Measurements from ENCODE around the gene PATE1. TPM values are rescaled to one million over a fixed set of nuclear protein-coding genes. Genes with fewer than 3 reads are reported as not detected.
A peak's percentile ranks its signal among the peaks of the same experiment; 100 is the strongest.
"Not testable (repeated sequence)": the region's sequence is repeated elsewhere in the genome, so short reads cannot be mapped to it uniquely, and the experiment has no call there.

Gene PATE1, protein sequence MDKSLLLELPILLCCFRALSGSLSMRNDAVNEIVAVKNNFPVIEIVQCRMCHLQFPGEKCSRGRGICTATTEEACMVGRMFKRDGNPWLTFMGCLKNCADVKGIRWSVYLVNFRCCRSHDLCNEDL
- polyA plus RNA-seq (ENCODE audit: low read depth in 6 of 6) = not detected

GRCh38 chr11:125745979-125746378 is at the start of gene PATE1:
Gene PATE1 (plus strand): TSS chr11:125746279. CDS start chr11:125746305, 26 bp downstream.
- Mint-ChIP-seq H3K27ac (no peak within 1 kb of the TSS), H3K36me3 (no peaks in the 10 kb centered on the region), H3K9me3 (no peaks in the 10 kb centered on the region), H3K4me3 (no peak within 1 kb of the TSS), H3K27me3 (peaks cover 5 to 13% (median 9%) of the 10 kb centered on the region in 3 donors), H3K4me1 (no peaks in the 10 kb centered on the region)
- no peak for ATAC-seq (ENCODE audit: low read depth in 2 of 2)
- DNase-seq = no peak

DNA sequence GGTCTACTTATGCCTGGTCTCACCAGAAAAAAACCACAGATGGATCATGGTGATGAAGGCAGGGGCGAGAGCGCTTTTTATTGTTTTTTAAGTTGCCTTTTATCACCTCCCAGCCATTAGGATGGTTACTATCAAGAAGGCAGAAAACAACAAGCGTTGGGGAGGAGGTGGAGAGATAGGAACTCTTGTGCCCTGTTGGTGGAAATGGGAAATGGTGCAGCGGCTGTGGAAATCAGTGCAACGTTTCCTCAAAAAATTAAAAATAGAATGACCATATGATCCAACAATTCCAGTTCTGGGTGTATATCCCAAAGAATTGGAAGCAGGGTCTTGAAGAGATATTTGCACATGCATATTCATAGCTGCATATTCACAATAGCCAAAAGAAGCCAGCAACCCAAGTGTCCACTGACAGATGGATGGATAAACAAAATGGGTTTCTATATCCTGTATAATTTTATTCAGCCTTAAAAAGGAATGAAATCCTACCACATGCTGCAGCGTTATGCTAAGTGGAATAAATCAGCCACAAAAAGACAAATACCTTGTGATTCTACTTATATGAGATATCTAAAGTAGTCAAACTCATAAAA is 45.0 kb upstream of the PATE1 start:
- Mint-ChIP-seq H3K9me3 (peaks cover 0 to 4% (median under 1%) of the 10 kb centered on the region in 7 donors), H3K4me3 (no peak overlapping the region), H3K4me1 (no peaks in the 10 kb centered on the region), H3K27ac (peak overlapping the region in 1 of 6 donors; percentile 76), H3K27me3 (peaks cover 0 to 9% (median 0%) of the 10 kb centered on the region in 3 donors), H3K36me3 (no peaks in the 10 kb centered on the region)
- no peak for ATAC-seq (ENCODE audit: low read depth in 2 of 2)
- no peak for DNase-seq

GRCh38 chr11:125701858-125702621 is 44.0 kb upstream of the PATE1 start:
- H3K4me1 Mint-ChIP-seq = no peaks in the 10 kb centered on the region
- no peak overlapping the region for H3K4me3 Mint-ChIP-seq
- peaks cover 0 to 10% (median 3%) of the 10 kb centered on the region in 7 donors for H3K9me3 Mint-ChIP-seq
- H3K27me3 Mint-ChIP-seq = peaks cover 0 to 9% (median 2%) of the 10 kb centered on the region in 3 donors
- DNase-seq = no peak
- ATAC-seq (ENCODE audit: low read depth in 2 of 2) = no peak
- H3K36me3 Mint-ChIP-seq = no peaks in the 10 kb centered on the region
- H3K27ac Mint-ChIP-seq = peak overlapping the region in 1 of 6 donors; percentile 76

- ATAC-seq (ENCODE audit: low read depth in 2 of 2); H3K9me3 Mint-ChIP-seq; H3K36me3 Mint-ChIP-seq; H3K4me3 Mint-ChIP-seq; DNase-seq; H3K27ac Mint-ChIP-seq; H3K4me1 Mint-ChIP-seq: not testable (repeated sequence)
- peaks cover 0 to 11% (median 4%) of the 10 kb centered on the region in 3 donors for H3K27me3 Mint-ChIP-seq
Observed at GRCh38 chr11:125704686-125705085, 41.4 kb upstream of the PATE1 start.

DNA sequence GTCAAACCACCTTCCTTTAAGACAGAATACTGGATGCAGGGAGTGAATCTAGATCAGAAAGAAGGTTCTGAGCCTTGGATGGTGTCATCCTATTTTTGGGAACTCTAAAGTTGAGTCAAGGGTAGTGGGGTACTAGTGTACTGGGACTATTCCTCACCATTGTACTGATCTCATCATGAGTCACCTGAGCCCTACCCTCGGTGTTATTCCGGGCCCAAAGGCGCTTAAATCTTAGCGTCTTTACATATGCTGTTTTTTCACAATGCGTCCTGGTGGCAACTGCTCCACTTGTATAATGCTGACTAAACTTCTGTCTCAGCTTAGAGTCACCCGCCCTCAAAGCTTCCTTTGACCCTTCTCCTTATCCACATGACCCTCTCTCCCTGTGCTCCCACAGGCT is 25.3 kb upstream of the PATE1 start:
- no peaks in the 10 kb centered on the region for H3K4me1 Mint-ChIP-seq
- no peak overlapping the region for H3K4me3 Mint-ChIP-seq
- H3K27ac Mint-ChIP-seq = no peak overlapping the region

GRCh38 chr11:125724125-125724524 is 22.0 kb upstream of the PATE1 start:
- H3K4me1 Mint-ChIP-seq = no peaks in the 10 kb centered on the region
- no peak overlapping the region for H3K4me3 Mint-ChIP-seq
- no peak for DNase-seq
- H3K9me3 Mint-ChIP-seq = peaks cover 0 to 2% (median 0%) of the 10 kb centered on the region in 7 donors
- no peak overlapping the region for H3K27ac Mint-ChIP-seq
- no peaks in the 10 kb centered on the region for H3K36me3 Mint-ChIP-seq
- peaks cover 31 to 55% (median 39%) of the 10 kb centered on the region in 3 donors for H3K27me3 Mint-ChIP-seq
- no peak for ATAC-seq (ENCODE audit: low read depth in 2 of 2)

More for the DNA sequence above, 25.3 kb upstream of the PATE1 start:
- no peaks in the 10 kb centered on the region for H3K36me3 Mint-ChIP-seq
- ATAC-seq (ENCODE audit: low read depth in 2 of 2) = no peak
- H3K27me3 Mint-ChIP-seq = peaks cover 31 to 44% (median 38%) of the 10 kb centered on the region in 3 donors
- peaks cover 0 to 4% (median 2%) of the 10 kb centered on the region in 7 donors for H3K9me3 Mint-ChIP-seq
- DNase-seq = no peak

DNA sequence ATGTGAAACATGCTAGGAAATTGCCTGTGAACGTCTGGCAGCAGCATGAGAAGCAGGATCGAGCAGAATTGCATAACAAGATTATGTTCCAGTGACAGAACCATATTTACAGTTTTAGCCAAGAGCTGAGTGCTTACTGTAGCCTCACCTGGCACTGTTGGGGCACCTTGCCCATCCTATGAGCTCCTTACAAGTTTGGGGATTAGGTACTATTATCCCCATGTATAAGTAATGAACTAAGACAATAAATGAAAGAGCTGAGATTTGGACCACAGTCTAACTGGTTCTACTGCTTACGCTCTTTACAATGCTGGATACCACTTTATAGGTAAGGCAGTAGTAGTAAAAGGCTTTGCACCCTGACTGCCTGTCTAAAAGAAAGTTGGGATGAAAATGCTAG is 17.1 kb upstream of the PATE1 start:
- peaks cover 0 to 4% (median 0%) of the 10 kb centered on the region in 7 donors for H3K9me3 Mint-ChIP-seq
- no peaks in the 10 kb centered on the region for H3K36me3 Mint-ChIP-seq
- no peak overlapping the region for H3K27ac Mint-ChIP-seq
- no peak overlapping the region for H3K4me3 Mint-ChIP-seq
- H3K27me3 Mint-ChIP-seq = peaks cover 6 to 35% (median 24%) of the 10 kb centered on the region in 3 donors
- H3K4me1 Mint-ChIP-seq = no peaks in the 10 kb centered on the region
- DNase-seq (no peak), ATAC-seq (ENCODE audit: low read depth in 2 of 2) (no peak)

DNA sequence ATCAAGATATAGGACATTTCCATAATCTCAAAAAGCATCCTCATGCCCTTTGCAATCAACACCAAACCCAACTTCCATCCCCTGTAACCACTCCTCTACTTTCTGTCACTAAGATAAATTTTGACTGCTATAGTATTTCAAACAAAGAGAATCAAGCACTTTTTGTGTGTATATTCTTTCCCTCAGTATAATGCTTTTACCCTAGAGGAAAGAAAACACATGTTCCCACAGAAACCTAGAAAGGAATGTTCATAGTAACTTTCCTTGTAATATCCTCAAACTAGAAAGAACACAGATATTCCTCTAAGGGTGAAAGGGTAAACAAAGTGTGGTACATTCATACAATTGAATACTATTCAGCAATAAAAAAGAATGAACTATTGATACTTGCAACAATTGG is 5.5 kb upstream of the PATE1 start:
- DNase-seq = no peak
- no peak for ATAC-seq (ENCODE audit: low read depth in 2 of 2)
- Mint-ChIP-seq H3K4me1 (no peaks in the 10 kb centered on the region), H3K27ac (no peak overlapping the region), H3K36me3 (peaks cover 0 to 8% of the 10 kb centered on the region in 2 donors), H3K27me3 (peaks cover 0 to 18% (median 8%) of the 10 kb centered on the region in 3 donors), H3K4me3 (no peak overlapping the region), H3K9me3 (peaks cover 0 to 26% (median 11%) of the 10 kb centered on the region in 7 donors)

- Mint-ChIP-seq H3K4me3 (no peak overlapping the region), H3K27me3 (peaks cover 0 to 14% (median 0%) of the 10 kb centered on the region in 3 donors), H3K36me3 (no peaks in the 10 kb centered on the region), H3K4me1 (no peaks in the 10 kb centered on the region), H3K9me3 (peaks cover 0 to 7% (median 0%) of the 10 kb centered on the region in 7 donors), H3K27ac (no peak overlapping the region)
- DNase-seq = no peak
- ATAC-seq (ENCODE audit: low read depth in 2 of 2) = no peak
Observed at GRCh38 chr11:125743681-125744080, 2.4 kb upstream of the PATE1 start.

DNA sequence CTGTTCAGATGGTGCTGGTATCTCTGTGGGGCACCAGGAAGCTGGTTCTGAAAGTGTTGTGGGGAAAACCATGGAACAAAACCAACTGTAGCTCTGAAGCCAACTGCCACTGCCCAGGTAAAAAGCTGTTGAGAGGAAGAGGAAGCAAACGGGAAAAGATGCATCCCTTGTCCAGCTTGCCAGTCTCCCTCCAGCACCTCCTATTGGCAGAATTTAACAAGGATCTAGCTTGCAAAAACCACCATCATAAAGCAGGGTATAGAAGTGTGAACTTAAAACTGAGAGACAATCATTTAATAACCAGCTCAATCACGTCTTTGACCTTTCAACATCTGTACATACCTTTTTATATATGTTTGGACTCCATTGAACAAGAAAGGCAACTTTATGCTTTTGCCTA is 4.5 kb downstream of the PATE1 start:
- no peak for DNase-seq
- H3K27ac Mint-ChIP-seq = no peak overlapping the region
- H3K36me3 Mint-ChIP-seq = no peaks in the 10 kb centered on the region
- H3K4me1 Mint-ChIP-seq = no peaks in the 10 kb centered on the region
- no peak overlapping the region for H3K4me3 Mint-ChIP-seq
- H3K27me3 Mint-ChIP-seq = peaks cover 9 to 14% (median 9%) of the 10 kb centered on the region in 3 donors
- no peak for ATAC-seq (ENCODE audit: low read depth in 2 of 2)
- H3K9me3 Mint-ChIP-seq = peaks cover 0 to 4% (median 0%) of the 10 kb centered on the region in 7 donors

DNA sequence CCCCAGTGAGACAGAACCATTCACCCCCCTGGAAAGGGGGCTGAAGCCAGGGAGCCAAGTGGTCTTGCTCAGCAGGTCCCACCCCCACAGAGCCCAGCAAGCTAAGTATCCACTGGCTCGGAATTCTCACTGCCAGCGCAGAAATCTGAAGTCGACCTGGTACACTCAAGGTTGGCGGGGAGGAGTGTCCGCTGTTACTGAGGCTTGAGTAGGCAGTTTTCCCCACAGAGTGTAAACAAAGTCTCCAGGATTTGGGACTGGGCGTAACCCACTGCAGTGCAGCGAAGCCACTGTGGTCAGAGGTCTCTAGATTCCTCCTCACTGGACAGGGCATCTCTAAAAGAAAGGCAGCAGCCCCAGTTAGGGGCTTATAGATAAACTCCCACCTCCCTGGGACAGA is 10.0 kb downstream of the PATE1 start:
- Mint-ChIP-seq H3K36me3 (peaks cover 8 to 14% of the 10 kb centered on the region in 2 donors), H3K27ac (no peak overlapping the region), H3K4me3 (no peak overlapping the region), H3K4me1 (no peaks in the 10 kb centered on the region), H3K27me3 (peaks cover 14 to 29% (median 14%) of the 10 kb centered on the region in 3 donors), H3K9me3 (peaks cover 8 to 46% (median 18%) of the 10 kb centered on the region in 7 donors)
- DNase-seq (no peak), ATAC-seq (ENCODE audit: low read depth in 2 of 2) (no peak)

GRCh38 chr11:125762445-125762844 is 16.4 kb downstream of the PATE1 start:
- Mint-ChIP-seq H3K4me1 (no peaks in the 10 kb centered on the region), H3K27ac (no peak overlapping the region), H3K9me3 (peaks cover 6 to 35% (median 19%) of the 10 kb centered on the region in 7 donors), H3K4me3 (no peak overlapping the region), H3K27me3 (peaks cover 16 to 35% (median 21%) of the 10 kb centered on the region in 3 donors), H3K36me3 (peaks cover under 1 to 9% of the 10 kb centered on the region in 2 donors)
- ATAC-seq (ENCODE audit: low read depth in 2 of 2) = no peak
- DNase-seq = no peak

DNA sequence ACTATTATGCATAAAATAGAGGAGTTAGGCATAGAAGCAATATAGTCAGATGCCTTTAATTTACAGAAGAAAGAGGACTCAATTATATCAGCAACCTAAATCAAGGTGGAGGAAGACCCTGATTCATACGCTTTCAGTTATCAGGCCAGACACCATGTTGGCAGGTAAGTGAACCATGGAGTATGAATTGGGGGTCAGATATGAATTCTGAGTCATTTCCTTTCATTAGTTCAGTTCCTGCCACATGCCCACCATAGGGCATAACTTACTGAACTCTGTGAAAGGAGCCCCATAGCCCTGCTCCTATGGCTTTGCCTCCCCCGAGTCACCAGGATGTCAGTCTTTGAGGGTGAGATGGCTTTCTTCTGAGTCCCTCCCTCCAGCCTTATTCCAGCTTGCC is 17.4 kb downstream of the PATE1 start:
- Mint-ChIP-seq H3K36me3 (peaks cover 0 to 4% of the 10 kb centered on the region in 2 donors), H3K27me3 (peaks cover 21 to 34% (median 23%) of the 10 kb centered on the region in 3 donors), H3K27ac (no peak overlapping the region), H3K9me3 (peaks cover 0 to 25% (median 12%) of the 10 kb centered on the region in 7 donors), H3K4me1 (no peaks in the 10 kb centered on the region), H3K4me3 (no peak overlapping the region)
- ATAC-seq (ENCODE audit: low read depth in 2 of 2) (no peak), DNase-seq (no peak)

All from naive B cell (primary cell).